K562 (cell line): ENCODE data around the gene HAUS2. TPM values are rescaled to one million over a fixed set of nuclear protein-coding genes. Genes with fewer than 3 reads are reported as not detected.
A peak's percentile ranks its signal among the peaks of the same experiment; 100 is the strongest.

Experiments
- AFF1 ChIP-seq, 2 experiments: fragments of 450-650 bp; IDR thresholded peaks; 2 replicates each; pipeline ENCODE4 v1.6.1; 2018; ENCODE audit warnings: mild to moderate bottlenecking in 2 of 2, low read depth in 1 of 2; ENCODE audit not compliant: partially characterized antibody in 2 of 2
- E4F1 ChIP-seq: fragments of 250-450 bp; sonication (Bioruptor Pico); IDR thresholded peaks from 2 replicates; pipeline ENCODE4 v1.5.0; 2021; ENCODE audit warnings: mild to moderate bottlenecking, borderline replicate concordance
- ELK3 ChIP-seq: fragments of 450-650 bp; formaldehyde crosslinking; IDR thresholded peaks from 2 replicates; pipeline ENCODE4 v1.4.0; 2020; ENCODE audit warnings: mild to moderate bottlenecking
- ETS1 ChIP-seq: conservative IDR thresholded peaks from 2 replicates; pipeline ENCODE4 v1.6.1; 2011; ENCODE audit warnings: low read depth, mild to moderate bottlenecking, low read length; ENCODE audit not compliant: control insufficient read depth
- ILK ChIP-seq: fragments of 450-650 bp; IDR thresholded peaks from 2 replicates; pipeline ENCODE4 v1.6.1; 2016; ENCODE audit warnings: missing genetic modification characterization, low read depth, mild to moderate bottlenecking, missing compliant biosample characterization, moderate library complexity, borderline replicate concordance
- JUNB ChIP-seq: fragments of 450-650 bp; formaldehyde crosslinking; conservative IDR thresholded peaks from 2 replicates; pipeline ENCODE4 v1.4.0; 2020; ENCODE audit warnings: mild to moderate bottlenecking
- KAT2B ChIP-seq: IDR thresholded peaks from one replicate; pipeline ENCODE4 v1.6.1; 2012; ENCODE audit warnings: low read depth, mild to moderate bottlenecking, control low read depth, inconsistent platforms, low read length, moderate library complexity
- LEF1 ChIP-seq: fragments of 450-650 bp; IDR thresholded peaks from 2 replicates; pipeline ENCODE4 v1.6.1; 2016; ENCODE audit warnings: mild to moderate bottlenecking
- NFIC ChIP-seq: fragments of 450-650 bp; IDR thresholded peaks from 2 replicates; pipeline ENCODE4 v1.6.1; 2017; ENCODE audit warnings: mild to moderate bottlenecking, inconsistent platforms
- NR4A1 ChIP-seq, 2 experiments: fragments of 250-450 bp in 1 of 2; fragments of 450-650 bp in 1 of 2; sonication (Bioruptor Pico) in 1 of 2; IDR thresholded peaks; 2 replicates each; pipeline versions ENCODE4 v1.4.0 to v1.6.1; 2016 to 2020; ENCODE audit warnings: mild to moderate bottlenecking in 2 of 2, missing compliant biosample characterization in 1 of 2, missing genetic modification characterization in 1 of 2, moderate library complexity in 1 of 2
- NRF1 ChIP-seq, 2 experiments: fragments of 450-650 bp; IDR thresholded peaks in 1 of 2; conservative IDR thresholded peaks in 1 of 2; 2 replicates each; pipeline ENCODE4 v1.6.1; 2014; ENCODE audit warnings: mild to moderate bottlenecking in 2 of 2
- RBM22 ChIP-seq: fragments of 200-400 bp; formaldehyde crosslinking; IDR thresholded peaks from 2 replicates; pipeline ENCODE4 v1.6.1; 2018; ENCODE audit warnings: low read length, low read depth; ENCODE audit not compliant: poor library complexity, severe bottlenecking
- SMAD2 ChIP-seq: fragments of 150-350 bp; IDR thresholded peaks from 2 replicates; pipeline ENCODE4 v1.6.1; 2014; ENCODE audit warnings: low read depth, mild to moderate bottlenecking, low read length
- SMARCC2 ChIP-seq: fragments of 450-650 bp; IDR thresholded peaks from 2 replicates; pipeline ENCODE4 v1.6.1; 2017; ENCODE audit warnings: antibody characterized with exemption, moderate library complexity, mild to moderate bottlenecking, low read depth
- SNAPC5 ChIP-seq: fragments of 250-450 bp; sonication (Bioruptor Pico); IDR thresholded peaks from 2 replicates; pipeline ENCODE4 v1.8.0; 2021; ENCODE audit warnings: moderate library complexity, mild to moderate bottlenecking, inconsistent platforms
- ZC3H4 ChIP-seq: sonication (generic); formaldehyde crosslinking; IDR thresholded peaks from 2 replicates; pipeline ENCODE4 v1.9.0; 2021; ENCODE audit warnings: missing genetic modification reagents, borderline replicate concordance
- ZNF561 ChIP-seq: fragments of 450-650 bp; formaldehyde crosslinking; conservative IDR thresholded peaks from 2 replicates; pipeline ENCODE4 v1.4.0; 2020; ENCODE audit warnings: mild to moderate bottlenecking, moderate library complexity
- polyA plus RNA-seq, 8 experiments: library from polyadenylated mRNA; depleted of rRNA in 4 of 8; stranded (reverse) in 5 of 8; unstranded in 3 of 8; fragments of >200 nt; fragmentation: Nextera tagmentation in 2 of 8; fragmentation: Illumina TruSeq in 1 of 8; extraction: Ambion mirVana in 2 of 8; extraction: Trizol in 1 of 8; gene quantifications; 2 replicates each; pipeline versions ENCODE4 v1.2.1 to v1.2.3, GENCODE V29; 2011 to 2014; ENCODE audit warnings: inconsistent platforms in 1 of 8, missing spikeins in 1 of 8
- total RNA-seq, 7 experiments: library from RNA; depleted of rRNA in 6 of 7; stranded (reverse); fragments of >200 nt in 6 of 7; fragmentation: Illumina TruSeq in 2 of 7; extraction: Trizol in 2 of 7; gene quantifications; 2 replicates each; pipeline versions ENCODE4 v1.2.1 to v1.2.3, GENCODE V29; 2011 to 2021; ENCODE audit warnings: low replicate concordance in 1 of 7

The HAUS2 gene
- total and polyA plus RNA-seq, 9 of the 15 experiments (the other 6 are each of a cell fraction or from before 2014, with no cell fraction given) = 30.6 to 64.9 (median 54.1) TPM

GRCh38 chr15:42499858-42500609 is 48.6 kb upstream of the HAUS2 start (continued):
- TF ChIP-seq NR4A1 (CRISPR knock-in tag; IDR thresholded peaks at IDR 0.05) (no peak), NR4A1 (tag; IDR thresholded peaks at IDR 0.05) (peak; percentile 42), RBM22 (no peak), SNAPC5 (CRISPR knock-in tag) (no peak), NRF1 (conservative IDR thresholded peaks at IDR 0.05 in 1 of 2, IDR thresholded peaks at IDR 0.05 in 1 of 2) (peak; percentile 29 to 41; a peak in 3 of 4 replicates), SMAD2 (no peak), NFIC (peak; percentile 98), ZC3H4 (CRISPR knock-in tag) (no peak), ZNF561 (CRISPR knock-in tag) (no peak), LEF1 (peak; percentile 73; the same call in 1 of the 2 replicates), JUNB (CRISPR knock-in tag) (no peak), AFF1 (IDR thresholded peaks at IDR 0.05; ENCODE audit: low read depth in 1 of 2, partially characterized antibody in 2 of 2) (peak in 1 of 2 experiments; percentile 37), SMARCC2 (peak; percentile 32; the same call in 1 of the 2 replicates), ILK (tag) (no peak), ELK3 (CRISPR knock-in tag) (no peak), KAT2B (no peak), E4F1 (CRISPR knock-in tag) (no peak), ETS1 (no peak)
